Thoracic aorta (tissue), 2 donors: ENCODE data around the gene KSR1. TPM values are rescaled to one million over a fixed set of nuclear protein-coding genes. Genes with fewer than 3 reads are reported as not detected.

Experiments
- ATAC-seq: fragments of 150-250 bp; one replicate; pipeline ENCODE4 v1.8.0; 2017; ENCODE audit warnings: low read depth; ENCODE audit not compliant: insufficient number of reproducible peaks, low FRiP score
- DNase-seq: peaks from one replicate; pipeline ENCODE4 v3.0.0-alpha.2; 2020; ENCODE audit warnings: low spot score
- H3K27ac ChIP-seq, 2 donors: fragments of 200-600 bp; sonication (generic); 1 replicate in 1 of 2; 2 replicates in 1 of 2; pipeline ENCODE4 v1.5.1; 2016; ENCODE audit warnings: mild to moderate bottlenecking in 2 of 2, moderate library complexity in 2 of 2
- H3K27me3 ChIP-seq: fragments of 200-600 bp; sonication (generic); replicated peaks from 2 replicates; pipeline ENCODE4 v1.6.0; 2016; ENCODE audit warnings: mild to moderate bottlenecking; ENCODE audit not compliant: insufficient read depth
- H3K36me3 ChIP-seq: fragments of 200-600 bp; sonication (generic); one replicate; pipeline ENCODE4 v1.5.1; 2016
- H3K4me1 ChIP-seq, 2 donors: fragments of 200-600 bp; sonication (generic); 1 replicate in 1 of 2; 2 replicates in 1 of 2; pipeline versions ENCODE4 v1.5.1 to v1.6.0; 2016; ENCODE audit warnings: low read depth in 2 of 2, mild to moderate bottlenecking in 1 of 2; ENCODE audit not compliant: control insufficient read depth in 1 of 2
- H3K4me3 ChIP-seq: fragments of 200-600 bp; sonication (generic); 2 replicates; pipeline ENCODE4 v1.5.1; 2016; ENCODE audit warnings: mild to moderate bottlenecking
- H3K9me3 ChIP-seq: fragments of 200-600 bp; sonication (generic); 2 replicates; pipeline ENCODE4 v1.5.1; 2016
- total RNA-seq, 2 donors: library from RNA; depleted of rRNA; stranded (reverse); fragments of >200 nt; gene quantifications; one replicate each; pipeline versions ENCODE4 v1.1.0 to v1.2.3, GENCODE V29; 2016
- TF ChIP-seq, protein P1 (sequence below): fragments of 200-600 bp; sonication (generic); IDR thresholded peaks from one replicate; pipeline ENCODE4 v1.5.1; 2019; ENCODE audit warnings: antibody characterized with exemption

Gene KSR1
- total RNA-seq, 2 donors from 2014 or later: 17.6 to 46.0 TPM

DNA sequence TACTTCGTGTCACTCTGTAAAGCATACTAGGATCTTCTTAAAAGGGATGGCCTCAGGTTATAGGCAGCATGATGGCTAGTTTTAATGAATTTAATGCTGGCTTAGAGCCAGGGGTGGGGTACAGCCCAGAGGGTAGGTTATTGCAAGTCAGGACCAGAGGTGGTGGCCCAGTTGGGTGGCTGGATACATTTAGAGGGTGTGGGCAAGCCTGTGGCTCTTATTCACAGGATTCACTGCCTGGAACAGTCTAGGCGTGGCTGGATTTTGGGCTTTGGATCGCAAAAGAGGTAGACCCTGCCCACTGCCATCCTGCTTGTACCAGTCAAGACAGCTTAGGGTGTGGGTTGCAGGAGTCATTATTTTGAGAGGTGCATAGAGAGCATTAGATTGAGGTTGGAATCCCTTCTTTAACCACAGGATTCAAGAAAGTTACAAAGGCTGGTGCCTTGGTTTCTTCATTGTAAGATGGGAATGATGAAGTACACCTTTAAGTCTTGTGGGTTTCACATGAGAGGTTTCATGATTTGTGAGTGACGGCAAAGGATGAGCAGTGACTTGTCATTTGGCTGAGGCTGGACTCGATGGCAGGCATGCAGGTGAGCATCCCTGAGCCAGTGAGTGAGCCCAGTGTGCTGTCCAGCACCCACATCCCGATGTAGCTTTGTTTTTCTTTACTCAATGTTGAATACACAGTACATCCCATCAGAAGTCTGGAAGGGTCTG is 85.2 kb downstream of the KSR1 start:
- DNase-seq (no peak), ATAC-seq (no peak)
- H3K36me3 ChIP-seq: no peaks in the 10 kb centered on the region
- H3K4me3 ChIP-seq: no peak overlapping the region
- peak overlapping the region in 1 of 2 donors; percentile 53 for H3K27ac ChIP-seq
- TF ChIP-seq, protein P1, sequence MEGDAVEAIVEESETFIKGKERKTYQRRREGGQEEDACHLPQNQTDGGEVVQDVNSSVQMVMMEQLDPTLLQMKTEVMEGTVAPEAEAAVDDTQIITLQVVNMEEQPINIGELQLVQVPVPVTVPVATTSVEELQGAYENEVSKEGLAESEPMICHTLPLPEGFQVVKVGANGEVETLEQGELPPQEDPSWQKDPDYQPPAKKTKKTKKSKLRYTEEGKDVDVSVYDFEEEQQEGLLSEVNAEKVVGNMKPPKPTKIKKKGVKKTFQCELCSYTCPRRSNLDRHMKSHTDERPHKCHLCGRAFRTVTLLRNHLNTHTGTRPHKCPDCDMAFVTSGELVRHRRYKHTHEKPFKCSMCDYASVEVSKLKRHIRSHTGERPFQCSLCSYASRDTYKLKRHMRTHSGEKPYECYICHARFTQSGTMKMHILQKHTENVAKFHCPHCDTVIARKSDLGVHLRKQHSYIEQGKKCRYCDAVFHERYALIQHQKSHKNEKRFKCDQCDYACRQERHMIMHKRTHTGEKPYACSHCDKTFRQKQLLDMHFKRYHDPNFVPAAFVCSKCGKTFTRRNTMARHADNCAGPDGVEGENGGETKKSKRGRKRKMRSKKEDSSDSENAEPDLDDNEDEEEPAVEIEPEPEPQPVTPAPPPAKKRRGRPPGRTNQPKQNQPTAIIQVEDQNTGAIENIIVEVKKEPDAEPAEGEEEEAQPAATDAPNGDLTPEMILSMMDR: no peak
- H3K4me1 ChIP-seq: peaks cover 16 to 30% of the 10 kb centered on the region in 2 donors
- no peaks in the 10 kb centered on the region for H3K27me3 ChIP-seq
- no peaks in the 10 kb centered on the region for H3K9me3 ChIP-seq

DNA sequence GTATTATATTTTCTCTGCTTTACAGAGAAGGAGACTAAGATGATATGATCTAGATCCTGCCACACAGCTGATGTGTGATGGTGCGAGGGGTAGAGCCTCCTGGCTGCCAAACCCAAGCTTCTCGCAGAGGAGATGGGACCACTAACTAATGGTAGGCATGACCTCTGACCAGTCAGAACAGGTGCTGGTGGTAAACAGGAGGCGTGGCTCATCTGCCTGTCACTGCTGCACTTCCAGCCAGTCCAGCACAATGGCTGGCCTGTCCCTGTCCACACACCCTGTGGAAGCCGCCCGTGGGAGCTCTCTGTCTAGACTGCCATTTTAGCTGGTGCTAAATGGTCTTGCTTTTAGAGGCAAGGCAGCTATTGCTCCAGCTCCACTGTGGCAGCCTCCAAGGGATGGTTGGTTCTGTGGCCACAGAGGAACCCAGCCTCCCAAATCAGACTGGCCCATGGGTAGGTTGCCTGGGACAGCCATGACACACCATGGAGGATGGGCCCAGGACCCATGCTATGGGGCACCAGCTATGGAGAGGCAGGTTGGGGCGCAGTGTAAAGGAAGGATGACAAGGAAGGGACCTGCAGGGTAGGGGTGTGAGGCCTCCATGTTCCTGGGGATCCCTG is 86.7 kb downstream of the KSR1 start:
- Histone ChIP-seq H3K4me1 (peaks cover 16 to 30% of the 10 kb centered on the region in 2 donors), H3K27me3 (no peaks in the 10 kb centered on the region), H3K9me3 (no peaks in the 10 kb centered on the region), H3K27ac (no peak overlapping the region), H3K36me3 (no peaks in the 10 kb centered on the region), H3K4me3 (no peak overlapping the region)
- DNase-seq: no peak
- TF ChIP-seq, protein P1: no peak
- no peak for ATAC-seq

DNA sequence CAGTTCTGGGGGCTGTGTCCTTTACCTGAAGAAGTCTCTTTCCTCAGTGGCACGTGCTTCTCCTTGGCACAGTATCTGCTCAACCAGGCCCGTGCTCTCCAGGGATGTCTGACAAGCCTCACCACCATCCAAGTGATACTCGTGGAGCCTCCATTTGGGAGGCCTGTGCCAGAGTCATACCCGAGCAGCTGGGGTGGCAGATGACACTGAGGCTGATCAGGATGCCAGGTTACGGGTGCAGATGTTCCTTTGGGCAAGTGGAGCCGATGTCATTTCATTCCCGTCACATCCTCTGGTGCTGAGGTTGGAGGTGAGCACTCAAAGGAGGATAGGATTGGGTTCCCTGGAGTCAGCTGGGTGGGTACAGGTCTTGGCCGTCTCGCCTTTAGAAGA is 87.2 kb downstream of the KSR1 start:
- Histone ChIP-seq H3K4me1 (peaks cover 16 to 30% of the 10 kb centered on the region in 2 donors), H3K4me3 (no peak overlapping the region), H3K27ac (no peak overlapping the region), H3K9me3 (no peaks in the 10 kb centered on the region), H3K36me3 (no peaks in the 10 kb centered on the region), H3K27me3 (no peaks in the 10 kb centered on the region)
- TF ChIP-seq, protein P1: no peak
- ATAC-seq (no peak), DNase-seq (no peak)

DNA sequence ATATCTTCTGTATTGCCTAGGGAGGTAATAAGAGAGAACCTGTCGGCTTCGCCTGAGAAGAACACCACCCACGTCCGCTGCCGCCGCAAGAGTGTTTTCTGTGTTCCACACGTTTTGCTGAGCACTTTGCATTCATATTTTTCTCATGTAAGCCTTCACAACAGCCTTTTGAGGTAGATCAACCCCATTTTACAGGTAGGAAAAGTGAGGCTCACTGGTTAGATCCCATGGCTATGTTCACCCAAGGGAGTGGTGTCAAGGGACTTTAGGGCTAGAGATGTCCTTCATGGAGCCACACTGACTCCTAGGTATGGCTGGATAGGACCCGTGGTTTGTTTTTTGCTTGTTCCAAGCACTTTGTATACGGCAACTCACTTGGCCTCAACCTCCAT is 87.7 kb downstream of the KSR1 start:
- no peaks in the 10 kb centered on the region for H3K9me3 ChIP-seq
- peaks cover 16 to 25% of the 10 kb centered on the region in 2 donors for H3K4me1 ChIP-seq
- no peaks in the 10 kb centered on the region for H3K27me3 ChIP-seq
- no peak for ATAC-seq
- no peak for DNase-seq
- no peaks in the 10 kb centered on the region for H3K36me3 ChIP-seq
- no peak overlapping the region for H3K27ac ChIP-seq
- TF ChIP-seq, protein P1: no peak
- no peak overlapping the region for H3K4me3 ChIP-seq

DNA sequence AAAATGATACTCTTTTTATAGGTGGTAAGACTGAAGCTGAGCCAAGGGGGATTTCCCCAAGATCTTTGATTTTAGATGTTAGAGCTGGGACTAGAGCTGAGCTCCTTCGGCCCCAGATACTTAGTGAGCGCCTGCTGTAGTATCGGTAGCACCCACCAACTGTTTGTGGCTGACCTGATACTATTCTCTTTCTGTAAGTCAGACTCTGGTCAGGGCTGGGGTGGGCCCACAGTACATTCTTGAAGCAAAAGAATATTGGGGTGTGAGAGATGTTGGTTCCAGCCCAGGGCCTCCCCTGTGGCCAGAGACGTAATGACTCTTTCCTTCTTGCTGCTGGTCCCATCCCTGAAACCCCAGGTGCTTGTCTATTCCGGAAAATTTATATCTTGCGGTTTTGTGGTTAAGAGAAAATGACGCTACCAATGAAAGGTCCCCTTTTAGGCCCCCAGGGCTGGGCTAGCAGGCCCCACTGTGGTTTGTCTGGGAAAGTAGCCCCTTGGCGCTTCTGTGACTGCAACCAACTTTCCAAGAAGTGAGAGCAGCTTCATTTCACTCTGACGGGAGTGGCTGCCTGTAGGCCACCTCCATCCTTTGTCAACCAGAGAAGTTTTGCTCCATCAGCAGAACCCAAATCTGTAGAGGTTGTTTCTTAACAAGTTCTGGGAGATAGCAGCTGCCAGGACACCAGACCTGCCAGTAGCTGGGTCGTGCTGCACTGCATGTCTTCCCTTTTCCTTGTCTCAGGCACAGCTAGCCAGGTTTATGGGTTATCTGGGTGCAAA is 88.3 kb downstream of the KSR1 start:
- ATAC-seq (no peak), DNase-seq (no peak)
- H3K36me3 ChIP-seq: no peaks in the 10 kb centered on the region
- no peak overlapping the region for H3K4me3 ChIP-seq
- H3K27ac ChIP-seq: no peak overlapping the region
- H3K4me1 ChIP-seq: peaks cover 16 to 20% of the 10 kb centered on the region in 2 donors
- no peaks in the 10 kb centered on the region for H3K9me3 ChIP-seq
- H3K27me3 ChIP-seq: no peaks in the 10 kb centered on the region
- TF ChIP-seq, protein P1: no peak
